GM18498 (cell line): Measurements from ENCODE around the gene MXD3.
"Not testable (repeated sequence)": the region's sequence is repeated elsewhere in the genome, so short reads cannot be mapped to it uniquely, and the experiment has no call there.

Experiments used
- ATAC-seq: cut with Tn5 transposase; IDR thresholded peaks from one replicate; pipeline ENCODE4 v1.9.1; 2021; ENCODE audit warnings: mild to moderate bottlenecking, moderate library complexity; ENCODE audit not compliant: unreplicated experiment

Gene MXD3

GRCh38 chr5:177311723-177312648 is at the start of gene MXD3:
Gene MXD3, minus strand, starts transcription at chr5:177311898. Its CDS starts 68 bp downstream, at chr5:177311830.
- ATAC-seq = peak; percentile 79

GRCh38 chr5:177360740-177361139 is 49.0 kb upstream of the MXD3 start:
- ATAC-seq = not testable (repeated sequence)

DNA sequence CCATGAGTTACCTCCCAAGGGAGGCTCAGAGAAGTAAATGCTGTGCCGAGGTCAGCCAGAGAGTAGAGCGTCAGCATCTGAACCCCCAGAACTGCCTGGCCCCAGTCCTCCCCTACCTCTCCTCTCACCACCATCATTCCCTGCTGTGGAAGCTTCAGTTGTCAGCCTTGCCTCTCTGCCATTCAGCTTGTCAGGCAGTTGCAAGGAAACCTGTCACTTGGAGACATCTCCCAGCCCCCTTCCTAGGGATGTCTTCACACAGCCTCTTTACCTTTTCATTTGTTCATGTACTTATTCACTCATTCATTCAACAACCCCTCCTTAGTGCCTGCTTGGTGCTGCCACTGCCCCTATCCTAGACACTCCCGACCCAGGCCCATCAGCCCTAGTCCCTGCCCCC is 48.2 kb upstream of the MXD3 start:
- no peak for ATAC-seq

- no peak for ATAC-seq
Observed at GRCh38 chr5:177359451-177359851, 47.8 kb upstream of the MXD3 start.

- no peak for ATAC-seq
Observed at GRCh38 chr5:177358370-177358819, 46.7 kb upstream of the MXD3 start.

DNA sequence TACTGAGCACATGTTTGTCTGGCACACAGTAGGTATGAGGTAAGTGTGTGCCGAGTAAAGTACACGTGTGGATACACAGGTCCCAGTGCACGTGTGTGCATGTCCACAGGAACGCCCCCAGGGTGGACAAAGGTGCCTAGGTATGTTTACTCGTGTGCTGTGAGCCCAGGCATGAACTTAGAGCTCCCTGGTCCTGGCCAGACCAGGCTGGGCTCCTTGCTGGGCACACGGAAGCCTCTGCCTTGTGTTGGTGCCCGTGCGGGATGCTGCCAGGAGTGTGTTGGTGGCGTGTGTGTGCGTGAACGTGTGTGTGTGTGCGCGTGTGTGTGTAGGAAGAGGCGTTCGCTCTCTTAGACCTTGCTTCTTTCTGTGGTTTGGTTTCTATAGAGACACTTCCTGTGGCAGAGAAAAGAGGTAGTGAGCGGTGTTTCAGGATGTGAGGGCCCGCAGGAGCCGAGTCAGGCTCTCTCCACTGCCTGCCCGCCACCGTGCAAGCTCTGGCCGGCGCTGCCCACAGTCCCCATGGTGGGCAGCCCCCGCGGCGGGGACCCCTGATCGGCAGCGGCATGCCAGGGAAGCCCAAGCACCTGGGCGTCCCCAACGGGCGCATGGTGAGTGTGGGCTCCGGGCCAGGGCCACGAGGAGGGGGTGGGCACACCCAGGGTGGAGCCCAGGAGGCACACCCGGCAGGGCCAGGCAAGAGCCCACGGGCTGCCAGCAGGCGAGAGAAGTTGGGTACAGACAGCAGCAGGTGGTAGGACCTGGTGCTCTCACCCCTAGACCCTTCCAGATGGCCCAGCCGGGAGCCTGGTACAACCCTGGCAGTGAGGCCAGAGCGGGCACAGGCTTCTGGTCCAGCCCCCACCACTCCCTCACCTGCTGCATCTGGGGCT is 46.0 kb upstream of the MXD3 start, which contains the start of gene RGS14:
Gene RGS14 (plus strand): TSS at position 466 of the 893 bp plus-strand sequence. CDS start 101 bp downstream, at position 567.
- ATAC-seq = peak; percentile 93

DNA sequence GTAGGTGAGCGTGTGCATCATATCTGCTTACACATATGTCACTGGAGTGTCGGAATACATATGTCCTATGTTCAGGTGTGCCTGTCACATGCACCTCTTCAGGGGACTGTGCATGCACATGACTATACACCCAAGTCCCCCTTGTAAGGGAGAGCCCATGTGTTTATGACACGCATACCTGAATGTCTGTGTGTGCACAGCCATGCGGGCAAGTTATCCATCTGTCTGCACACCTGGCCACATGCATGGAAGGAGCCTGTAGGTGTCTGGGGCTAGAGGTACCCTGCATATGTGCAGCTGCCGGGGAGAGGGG is 45.4 kb upstream of the MXD3 start:
- ATAC-seq = no peak

GRCh38 chr5:177356746-177357145 is 45.0 kb upstream of the MXD3 start:
- no peak for ATAC-seq

DNA sequence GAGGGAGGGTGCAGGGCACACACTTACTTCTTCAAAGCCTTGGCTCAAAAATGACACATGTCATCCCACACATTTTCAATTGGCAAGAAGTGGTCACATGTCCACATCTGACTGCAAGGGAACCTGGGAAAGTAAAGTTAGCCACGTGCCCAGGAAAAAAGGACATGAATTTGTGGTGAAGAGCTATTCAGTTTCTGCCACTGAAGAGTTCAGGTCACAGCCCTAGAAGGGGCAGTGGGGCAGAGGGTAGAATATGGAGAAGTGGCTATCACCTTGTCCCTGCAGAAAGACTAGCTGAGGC is 44.1 kb upstream of the MXD3 start:
- no peak for ATAC-seq

- ATAC-seq = no peak
Observed at GRCh38 chr5:177355162-177355867, 43.6 kb upstream of the MXD3 start.

GRCh38 chr5:177354711-177355110 is 43.0 kb upstream of the MXD3 start:
- no peak for ATAC-seq

GRCh38 chr5:177354256-177354655 is 42.6 kb upstream of the MXD3 start:
- no peak for ATAC-seq

DNA sequence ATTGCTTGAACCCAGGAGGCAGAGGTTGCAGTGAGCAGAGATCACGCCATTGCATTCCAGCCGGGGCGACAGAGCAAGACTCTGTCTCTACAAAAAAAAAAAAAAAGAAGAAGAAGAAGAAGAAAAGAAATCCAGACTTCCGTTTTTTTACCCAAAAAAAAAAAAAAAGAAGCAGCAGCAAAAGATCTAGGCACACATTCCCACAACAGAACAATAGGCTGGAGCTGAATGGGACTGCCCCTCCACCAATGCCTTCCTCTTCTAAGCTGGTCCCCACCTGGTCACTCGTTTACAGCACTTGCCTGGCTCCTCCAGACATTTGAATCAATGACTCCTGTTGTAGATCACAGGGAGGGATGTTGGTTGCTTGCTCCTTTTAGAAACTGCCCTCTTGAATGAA is 41.4 kb upstream of the MXD3 start:
- no peak for ATAC-seq

DNA sequence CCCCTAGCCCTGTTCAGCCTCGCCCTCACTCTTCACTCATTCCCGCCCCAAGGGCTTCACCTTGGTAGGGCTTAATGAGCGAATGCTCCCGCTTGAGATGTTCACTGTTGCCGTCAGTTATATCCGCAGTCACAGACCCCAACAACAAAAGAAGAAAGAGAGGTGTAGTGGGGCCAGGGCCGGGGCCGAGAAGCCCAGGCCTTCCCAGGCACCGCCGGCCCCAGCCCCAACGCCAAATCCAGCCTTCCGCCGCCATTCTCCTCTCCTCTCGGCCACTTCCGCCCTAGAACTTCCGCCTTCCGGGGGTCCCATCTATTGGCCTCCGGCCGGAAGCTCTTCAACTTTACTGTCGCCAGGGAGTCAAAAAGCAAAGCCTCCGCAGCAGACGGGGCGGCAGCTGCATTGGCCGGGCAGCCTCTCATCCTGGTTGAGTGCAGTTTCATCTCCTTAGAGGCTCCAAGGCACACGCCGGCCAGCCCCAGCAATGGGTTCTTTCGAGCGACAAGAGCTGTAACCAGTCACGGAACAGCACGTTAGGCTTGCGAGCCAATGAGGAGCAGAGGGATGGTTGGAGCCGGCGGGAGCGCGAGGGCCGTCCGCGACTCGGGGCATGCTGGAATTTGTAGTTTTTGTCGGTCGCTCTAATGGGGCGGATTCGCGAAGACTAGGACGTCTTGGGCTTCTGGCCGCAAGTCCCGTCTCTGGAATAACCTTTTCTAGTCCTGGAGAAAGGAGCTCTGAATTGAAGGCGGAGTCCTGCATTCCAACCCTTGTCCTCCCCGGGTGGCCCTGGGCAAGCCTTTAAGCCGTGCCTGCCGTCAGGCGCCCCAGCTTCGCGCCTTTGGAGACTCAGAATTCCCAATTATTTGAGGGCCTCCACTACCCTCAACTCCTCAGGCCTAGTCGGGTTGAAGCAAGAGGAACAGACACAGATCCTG is 40.0 kb upstream of the MXD3 start, which contains the start of gene LMAN2:
Gene LMAN2 (minus strand): TSS at position 277 of the 938 bp plus-strand sequence. CDS start 21 bp downstream, at position 256.
- peak; percentile 94 for ATAC-seq

GRCh38 chr5:177350776-177351391 is 39.2 kb upstream of the MXD3 start:
- ATAC-seq = no peak

GRCh38 chr5:177349762-177350161 is 38.1 kb upstream of the MXD3 start:
- ATAC-seq = no peak

GRCh38 chr5:177349362-177349647 is 37.6 kb upstream of the MXD3 start:
- ATAC-seq = no peak

- no peak for ATAC-seq
Observed at GRCh38 chr5:177347699-177348098, 36.0 kb upstream of the MXD3 start.

- no peak for ATAC-seq
Observed at GRCh38 chr5:177346820-177347219, 35.1 kb upstream of the MXD3 start.

DNA sequence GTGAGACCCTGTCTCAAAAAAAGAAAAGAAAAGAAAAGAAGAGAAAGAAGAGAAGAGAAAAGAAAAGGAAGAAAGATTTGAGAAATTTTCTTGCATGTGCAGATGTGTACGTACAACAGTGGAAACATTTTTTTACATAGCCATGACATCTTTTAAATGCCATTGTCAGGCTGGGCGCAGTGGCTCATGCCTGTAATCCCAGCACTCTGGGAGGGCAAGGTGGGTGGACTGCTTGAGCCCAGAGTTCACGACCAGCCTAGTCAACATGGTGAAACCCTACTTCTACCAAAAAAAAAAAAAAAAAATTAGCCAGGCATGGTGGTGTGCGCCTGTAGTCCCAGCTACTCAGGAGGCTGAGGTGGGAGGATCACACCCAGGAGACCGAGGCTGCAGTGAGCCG is 33.2 kb upstream of the MXD3 start:
- ATAC-seq = no peak
